Measurements from ENCODE around the gene AMACR.
"Not testable (repeated sequence)": the region's sequence is repeated elsewhere in the genome, so short reads cannot be mapped to it uniquely, and the experiment has no call there.

Gene AMACR

DNA sequence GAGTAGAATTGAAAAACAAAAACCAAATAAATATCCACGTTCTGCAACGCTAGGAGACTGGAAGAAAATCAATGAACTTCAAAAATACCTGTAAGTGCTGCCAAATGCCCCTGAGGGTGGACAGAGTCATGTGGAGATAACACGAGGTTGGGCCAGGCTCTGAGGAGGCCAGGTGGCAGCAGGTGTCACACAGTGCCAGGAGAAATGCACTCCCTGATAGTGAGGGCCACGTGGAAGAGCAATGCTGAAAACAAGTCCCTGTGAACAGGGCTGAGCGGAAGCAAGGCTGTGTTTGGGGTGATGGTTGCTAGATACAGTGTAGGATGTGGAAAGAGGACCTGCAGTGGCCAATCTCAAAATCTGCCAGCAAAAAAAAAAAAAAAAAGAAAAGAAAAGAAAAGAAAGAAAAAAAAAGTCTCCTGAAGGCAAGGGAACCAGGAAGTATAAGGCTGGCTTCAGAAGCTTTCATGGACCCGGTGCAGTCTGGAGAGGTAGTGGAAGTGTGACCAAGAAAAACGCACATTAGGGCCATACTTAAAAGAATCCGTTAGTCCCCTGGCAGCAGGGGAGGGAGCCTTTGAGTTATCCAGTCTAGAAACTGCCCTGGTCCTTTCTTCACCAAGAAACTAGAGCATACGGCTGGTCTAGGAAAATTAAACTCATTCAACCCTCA lies 18.4 kb upstream of the AMACR start:
- Mint-ChIP-seq H3K27me3 (no peaks in the 10 kb centered on the region), H3K36me3 (peaks cover 19% of the 10 kb centered on the region), H3K9me3 (no peaks in the 10 kb centered on the region), H3K27ac (no peak overlapping the region), H3K4me3 (no peak overlapping the region), H3K4me1 (peaks cover 20% of the 10 kb centered on the region)
- no peak for DNase-seq
- CTCF ChIA-PET, result no interaction called here

DNA sequence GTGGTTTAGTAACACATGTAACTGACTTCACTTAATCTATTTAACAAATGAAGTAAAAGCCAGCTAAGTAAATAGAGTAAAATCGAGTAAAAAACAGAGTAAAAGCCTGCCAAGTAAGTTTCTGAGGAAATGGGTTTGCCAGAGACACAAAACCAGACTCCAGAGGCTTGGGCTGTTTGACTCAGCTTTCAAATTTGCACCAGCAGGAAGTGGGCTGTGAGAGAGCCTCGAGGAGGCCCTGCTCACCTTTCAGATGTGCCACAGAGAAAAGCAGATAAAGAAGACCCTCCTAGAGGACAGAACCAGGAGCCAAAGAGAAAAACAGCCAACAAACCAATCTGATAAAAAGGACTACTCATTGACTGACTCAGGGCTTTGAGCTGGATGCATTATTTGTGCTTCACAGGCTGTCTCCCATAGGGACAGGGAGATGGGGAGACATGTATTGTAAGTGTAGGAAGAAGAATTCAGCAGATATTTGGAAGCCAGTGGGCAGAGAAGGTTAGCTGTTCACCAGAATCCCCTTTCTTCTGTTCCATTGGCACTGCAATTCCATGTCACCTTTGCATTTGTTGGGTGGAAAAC lies 14.4 kb upstream of the AMACR start:
- Mint-ChIP-seq H3K36me3 (peaks cover 36% of the 10 kb centered on the region), H3K27ac (peak overlapping the region; percentile 89), H3K9me3 (no peaks in the 10 kb centered on the region), H3K4me3 (no peak overlapping the region), H3K4me1 (peaks cover 25% of the 10 kb centered on the region), H3K27me3 (no peaks in the 10 kb centered on the region)
- peak; percentile 63 for DNase-seq
- CTCF ChIA-PET, result interaction anchor here (1.1 to 2.6 kb wide), 2 partner anchors 25 to 52 kb away, joined by 4 to 7 read pairs; no protein-coding TSS in a partner anchor

DNA sequence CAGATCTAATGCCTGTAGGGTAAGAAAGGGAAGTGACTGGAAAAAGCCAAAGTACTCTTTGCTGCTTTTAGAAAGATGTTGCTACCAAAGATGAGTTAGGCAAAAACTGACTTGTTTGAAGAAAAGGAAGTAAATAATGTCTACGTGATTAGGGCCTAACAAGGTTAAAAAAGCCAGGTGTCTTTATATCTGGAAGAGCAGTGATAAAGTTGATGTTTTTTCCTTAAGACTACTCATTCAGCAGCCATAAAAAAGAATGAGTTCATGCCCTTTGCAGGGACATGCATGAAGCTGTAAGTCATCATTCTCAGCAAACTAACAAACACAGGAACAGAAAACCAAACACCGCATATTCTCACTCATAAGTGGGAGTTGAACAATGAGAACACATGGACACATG lies 13.5 kb upstream of the AMACR start:
- H3K27me3 Mint-ChIP-seq, result no peaks in the 10 kb centered on the region
- H3K4me1 Mint-ChIP-seq, result peaks cover 25% of the 10 kb centered on the region
- DNase-seq, result no peak
- peaks cover 36% of the 10 kb centered on the region for H3K36me3 Mint-ChIP-seq
- no peak overlapping the region for H3K4me3 Mint-ChIP-seq
- H3K27ac Mint-ChIP-seq, result peak overlapping the region; percentile 89
- CTCF ChIA-PET, result interaction anchor here (1.1 to 2.6 kb wide), 2 partner anchors 24 to 51 kb away, joined by 4 to 7 read pairs; no protein-coding TSS in a partner anchor
- no peaks in the 10 kb centered on the region for H3K9me3 Mint-ChIP-seq

DNA sequence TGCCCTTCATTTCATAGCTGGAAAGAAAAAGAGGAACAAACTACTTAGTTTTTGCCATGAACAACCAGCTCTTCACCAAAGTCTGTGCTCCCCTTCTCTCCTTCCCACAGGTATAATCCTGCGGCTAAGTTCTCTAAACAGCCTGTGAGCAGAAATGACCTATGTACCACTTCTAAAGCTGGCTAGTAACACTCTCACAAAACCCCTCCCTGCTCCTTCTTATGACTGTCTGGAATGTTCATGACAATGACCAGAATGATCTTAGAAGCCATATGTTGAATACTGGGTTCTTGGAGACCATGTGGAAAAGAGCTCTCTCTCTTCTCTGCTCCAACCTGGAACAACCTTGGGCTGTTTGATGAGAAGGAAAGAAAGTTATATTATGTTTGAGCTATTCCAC lies 12.9 kb upstream of the AMACR start:
- no peaks in the 10 kb centered on the region for H3K9me3 Mint-ChIP-seq
- no peak overlapping the region for H3K27ac Mint-ChIP-seq
- peaks cover 25% of the 10 kb centered on the region for H3K4me1 Mint-ChIP-seq
- H3K27me3 Mint-ChIP-seq, result no peaks in the 10 kb centered on the region
- no peak overlapping the region for H3K4me3 Mint-ChIP-seq
- CTCF ChIA-PET, result interaction anchor here (1.7 to 2.6 kb wide), 2 partner anchors 23 to 25 kb away, joined by 5 to 7 read pairs; no protein-coding TSS in a partner anchor
- H3K36me3 Mint-ChIP-seq, result peaks cover 30% of the 10 kb centered on the region
- DNase-seq, result no peak

DNA sequence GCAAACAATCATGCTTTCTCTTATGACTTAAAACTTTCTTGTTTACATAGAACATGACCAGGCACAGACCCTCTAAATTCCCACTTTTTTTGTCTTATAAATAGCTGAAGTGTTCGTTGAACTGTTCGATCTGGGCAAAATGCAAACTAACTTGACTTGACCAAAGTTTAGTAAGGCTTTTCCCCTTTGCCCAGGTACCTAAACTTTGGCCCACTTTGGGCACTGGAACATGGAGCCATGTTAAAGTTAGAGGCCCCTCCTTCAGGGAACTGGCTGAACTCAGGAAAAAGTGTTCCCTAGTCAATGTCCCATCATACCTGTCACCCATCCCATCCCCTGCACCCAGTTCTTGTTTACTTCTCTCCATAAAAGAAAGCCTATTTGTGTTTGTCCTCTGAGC lies 9.4 kb upstream of the AMACR start:
- H3K9me3 Mint-ChIP-seq, result peaks cover 2% of the 10 kb centered on the region
- DNase-seq, result no peak

DNA sequence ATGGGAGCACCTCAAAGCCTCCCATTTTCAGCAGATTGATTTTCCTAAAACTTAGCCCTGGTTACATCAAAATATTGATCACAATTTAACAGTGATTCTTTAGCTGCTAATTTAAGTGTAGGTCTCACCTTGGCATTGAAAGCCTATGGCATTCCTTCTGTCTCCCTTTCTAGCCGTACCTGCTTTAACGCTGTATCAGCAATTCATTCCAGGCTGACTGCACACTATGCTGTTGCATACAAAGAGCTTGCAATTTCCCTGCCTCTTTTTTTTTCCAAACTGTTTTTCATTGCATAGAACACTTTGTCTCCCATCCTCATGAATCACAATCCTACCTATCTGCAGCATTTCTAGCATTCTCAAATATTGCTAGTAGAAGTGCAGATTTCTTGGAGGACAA lies 8.9 kb upstream of the AMACR start:
- no peak overlapping the region for H3K4me3 Mint-ChIP-seq
- peaks cover 10% of the 10 kb centered on the region for H3K4me1 Mint-ChIP-seq
- DNase-seq, result no peak
- H3K36me3 Mint-ChIP-seq, result peaks cover 21% of the 10 kb centered on the region
- H3K27me3 Mint-ChIP-seq, result peaks cover 5% of the 10 kb centered on the region
- peaks cover 2% of the 10 kb centered on the region for H3K9me3 Mint-ChIP-seq
- CTCF ChIA-PET, result interaction anchor here (0.9 kb wide), 1 partner anchor 470 kb away, joined by 3 read pairs; no protein-coding TSS in a partner anchor
- H3K27ac Mint-ChIP-seq, result no peak overlapping the region

More for the DNA sequence above, 9.4 kb upstream of the AMACR start:
- Mint-ChIP-seq H3K4me3 (no peak overlapping the region), H3K27me3 (peaks cover 5% of the 10 kb centered on the region), H3K4me1 (peaks cover 15% of the 10 kb centered on the region), H3K36me3 (peaks cover 23% of the 10 kb centered on the region), H3K27ac (no peak overlapping the region)
- CTCF ChIA-PET, result interaction anchor here (0.9 kb wide), 1 partner anchor 469 kb away, joined by 3 read pairs; no protein-coding TSS in a partner anchor

DNA sequence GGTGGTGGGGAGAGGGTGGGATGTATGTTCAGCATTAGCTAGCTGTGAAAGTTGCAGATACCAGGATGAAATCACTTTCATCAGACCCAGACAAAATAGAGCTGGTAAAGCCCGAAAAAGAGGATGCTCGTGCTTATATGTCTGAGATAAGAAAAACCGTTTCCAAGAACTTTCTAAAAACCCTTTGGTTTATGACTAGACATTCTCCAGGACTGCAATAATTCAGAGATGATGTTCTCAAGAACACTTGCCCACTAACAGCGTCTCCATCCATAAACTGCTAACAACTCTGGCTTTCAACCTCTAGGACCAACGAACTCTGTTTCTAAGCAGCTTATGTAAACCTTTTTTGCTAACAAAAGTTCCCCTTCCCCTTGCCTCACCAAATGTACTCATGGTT lies 8.4 kb upstream of the AMACR start:
- Mint-ChIP-seq H3K4me1 (peaks cover 5% of the 10 kb centered on the region), H3K9me3 (peaks cover 2% of the 10 kb centered on the region), H3K27me3 (peaks cover 6% of the 10 kb centered on the region), H3K27ac (no peak overlapping the region), H3K36me3 (peaks cover 17% of the 10 kb centered on the region), H3K4me3 (no peak overlapping the region)
- DNase-seq, result no peak
- CTCF ChIA-PET, result interaction anchor here (1.1 kb wide), 1 partner anchor 18 kb away, joined by 4 read pairs; no protein-coding TSS in a partner anchor

DNA sequence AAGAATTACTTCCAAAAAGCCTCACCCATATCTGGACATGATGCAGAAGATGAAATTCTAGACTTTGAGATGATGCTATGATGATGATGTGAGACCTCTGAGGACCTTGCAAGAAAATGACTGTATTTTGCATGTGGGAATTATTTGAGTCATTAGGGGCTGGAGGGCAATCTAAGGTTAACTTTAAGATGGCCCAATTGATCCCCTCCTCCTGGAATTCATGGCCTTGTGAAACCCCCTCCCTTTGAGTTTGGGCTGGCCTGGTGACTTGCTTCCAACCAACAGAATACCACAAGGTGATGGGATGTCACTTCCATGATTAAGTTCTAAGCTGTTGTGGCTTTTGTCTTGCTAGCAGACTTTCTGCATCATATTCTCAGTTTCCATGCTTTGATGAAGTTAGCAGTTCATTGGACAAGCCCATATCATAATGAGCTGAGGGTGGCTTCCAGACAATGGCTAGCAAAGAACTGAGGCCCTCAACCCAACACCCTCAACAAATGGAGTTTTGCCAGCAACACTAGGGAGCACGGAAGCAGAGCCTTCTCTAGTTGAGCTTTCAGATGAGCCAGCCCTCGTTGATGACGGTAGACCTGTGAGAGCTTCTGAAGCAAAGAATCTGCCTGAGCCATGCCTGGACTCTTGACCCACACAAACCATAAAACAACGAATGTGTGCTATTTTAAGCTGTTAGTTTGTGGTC lies 7.4 kb upstream of the AMACR start:
- Mint-ChIP-seq H3K27me3 (peaks cover 11% of the 10 kb centered on the region), H3K4me3 (no peak overlapping the region), H3K4me1 (no peaks in the 10 kb centered on the region), H3K9me3 (peaks cover 2% of the 10 kb centered on the region), H3K36me3 (peaks cover 8% of the 10 kb centered on the region), H3K27ac (no peak overlapping the region)
- CTCF ChIA-PET, result interaction anchor here (1.1 kb wide), 1 partner anchor 17 kb away, joined by 4 read pairs; no protein-coding TSS in a partner anchor
- no peak for DNase-seq

DNA sequence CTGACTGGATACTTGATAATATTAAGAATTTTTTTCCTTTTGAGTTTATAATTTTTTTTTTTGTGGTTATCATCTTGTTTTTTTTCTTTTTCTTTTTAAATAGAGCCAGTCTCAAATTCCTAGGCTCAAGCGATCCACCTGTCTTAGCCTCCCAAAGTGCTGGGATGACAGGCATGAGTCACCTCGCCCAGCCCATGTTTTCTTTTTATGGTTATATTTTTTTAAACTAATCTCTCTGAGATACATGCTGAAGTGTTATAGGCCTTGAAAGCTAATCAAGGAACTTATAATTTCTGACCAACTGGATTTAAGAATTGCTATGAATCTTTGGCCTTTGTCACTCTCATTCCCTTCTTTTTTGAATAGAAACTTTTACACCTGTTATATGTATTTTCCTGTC lies 6.8 kb upstream of the AMACR start:
- Mint-ChIP-seq H3K27ac (no peak overlapping the region), H3K36me3 (peaks cover 5% of the 10 kb centered on the region), H3K4me1 (peaks cover under 1% of the 10 kb centered on the region), H3K27me3 (peaks cover 11% of the 10 kb centered on the region), H3K4me3 (no peak overlapping the region), H3K9me3 (peaks cover 2% of the 10 kb centered on the region)
- DNase-seq, result no peak
- CTCF ChIA-PET, result no interaction called here

DNA sequence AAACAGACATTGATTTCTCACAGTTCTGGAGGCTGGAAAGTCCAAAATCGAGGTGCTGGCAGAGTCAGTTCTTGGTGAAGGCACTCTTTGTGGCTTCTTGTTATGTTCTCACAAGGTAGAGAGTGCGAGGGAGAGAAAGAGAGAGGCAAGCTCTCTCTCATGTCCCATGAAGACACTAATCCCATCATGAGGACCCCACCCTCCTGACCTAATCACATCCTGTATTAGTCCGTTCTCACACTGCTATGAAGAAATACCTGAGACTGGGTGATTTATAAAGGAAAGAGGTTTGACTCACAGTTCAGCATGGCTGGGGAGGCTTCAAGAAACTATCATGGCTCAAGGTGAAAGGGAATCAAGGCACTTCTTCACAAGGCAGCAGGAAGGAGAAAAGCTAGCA lies 5.7 kb upstream of the AMACR start:
- no peak overlapping the region for H3K4me3 Mint-ChIP-seq
- no peak overlapping the region for H3K27ac Mint-ChIP-seq
- peaks cover 11% of the 10 kb centered on the region for H3K27me3 Mint-ChIP-seq
- CTCF ChIA-PET, result interaction anchor here (0.9 to 1.1 kb wide), 2 partner anchors 12 to 18 kb away, joined by 3 read pairs; no protein-coding TSS in a partner anchor
- no peak for DNase-seq
- H3K4me1 Mint-ChIP-seq, result peaks cover 11% of the 10 kb centered on the region
- H3K9me3 Mint-ChIP-seq, result peaks cover 2% of the 10 kb centered on the region
- H3K36me3 Mint-ChIP-seq, result no peaks in the 10 kb centered on the region

DNA sequence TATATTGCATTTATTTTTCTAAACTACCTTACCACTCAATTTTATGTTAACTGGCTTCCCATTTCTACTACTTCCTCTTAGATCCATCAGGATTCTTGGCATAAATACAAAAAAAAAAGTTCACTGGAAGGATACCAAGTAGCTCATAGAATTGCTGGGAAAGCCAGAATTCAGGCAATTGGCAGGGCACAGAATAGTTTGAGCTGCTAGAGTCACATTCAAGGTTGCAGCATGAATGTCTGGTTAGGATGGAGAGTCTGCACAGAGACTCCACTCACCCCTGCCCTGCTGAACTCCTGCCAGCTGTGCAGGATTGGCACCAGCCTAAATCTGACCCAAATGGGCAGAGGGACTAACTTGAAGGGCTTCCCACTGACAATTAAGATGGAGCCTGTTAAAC lies 4.9 kb upstream of the AMACR start:
- Mint-ChIP-seq H3K4me1 (peaks cover 14% of the 10 kb centered on the region), H3K27me3 (peaks cover 11% of the 10 kb centered on the region), H3K27ac (no peak overlapping the region), H3K9me3 (peaks cover 2% of the 10 kb centered on the region), H3K36me3 (no peaks in the 10 kb centered on the region), H3K4me3 (no peak overlapping the region)
- CTCF ChIA-PET, result interaction anchor here (1.1 kb wide), 1 partner anchor 11 kb away, joined by 3 read pairs; no protein-coding TSS in a partner anchor
- no peak for DNase-seq

DNA sequence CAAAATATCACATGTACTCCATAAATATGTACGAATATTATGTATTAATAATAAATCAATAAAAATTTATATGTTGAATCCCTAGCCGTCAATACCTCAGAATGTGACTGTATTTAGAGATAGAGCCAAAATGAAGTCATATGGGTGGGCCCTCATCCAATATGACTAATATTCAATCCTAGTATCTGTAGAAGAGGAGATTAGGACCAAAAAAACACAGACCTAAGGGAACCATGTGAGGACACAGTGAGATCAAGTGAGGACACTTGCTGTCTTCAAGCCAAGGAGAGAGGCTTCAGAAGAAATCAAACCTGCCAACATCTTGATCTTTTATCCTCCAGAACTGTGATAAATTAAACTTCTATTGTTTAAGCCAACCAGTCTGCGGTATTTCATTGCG lies 3.7 kb upstream of the AMACR start:
- Mint-ChIP-seq H3K4me3 (no peak overlapping the region), H3K27ac (no peak overlapping the region), H3K4me1 (peaks cover 22% of the 10 kb centered on the region), H3K9me3 (peaks cover 2% of the 10 kb centered on the region), H3K27me3 (peaks cover 11% of the 10 kb centered on the region), H3K36me3 (no peaks in the 10 kb centered on the region)
- CTCF ChIA-PET, result no interaction called here
- no peak for DNase-seq

DNA sequence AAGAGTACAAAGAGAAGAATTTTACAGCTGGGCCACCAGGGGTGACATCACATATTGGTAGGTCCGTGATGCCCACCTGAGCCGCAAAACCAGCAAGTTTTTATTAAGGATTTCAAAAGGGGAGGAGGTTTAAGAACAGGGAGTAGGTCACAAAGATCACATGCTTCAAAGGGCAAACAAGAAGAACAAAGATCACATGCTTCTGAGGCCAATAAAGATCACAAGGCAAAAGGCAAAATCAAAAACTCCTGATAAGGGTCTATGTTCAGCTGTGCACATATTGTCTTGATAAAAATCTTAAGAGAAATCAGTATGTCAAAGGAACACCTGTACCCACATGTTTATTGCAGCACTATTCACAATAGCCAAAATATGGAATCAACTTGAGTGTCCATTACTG lies 2.3 kb upstream of the AMACR start:
- peaks cover 24% of the 10 kb centered on the region for H3K4me1 Mint-ChIP-seq
- H3K9me3 Mint-ChIP-seq, DNase-seq, CTCF ChIA-PET, H3K27ac Mint-ChIP-seq, H3K4me3 Mint-ChIP-seq, H3K36me3 Mint-ChIP-seq: not testable (repeated sequence)
- H3K27me3 Mint-ChIP-seq, result peaks cover 11% of the 10 kb centered on the region

DNA sequence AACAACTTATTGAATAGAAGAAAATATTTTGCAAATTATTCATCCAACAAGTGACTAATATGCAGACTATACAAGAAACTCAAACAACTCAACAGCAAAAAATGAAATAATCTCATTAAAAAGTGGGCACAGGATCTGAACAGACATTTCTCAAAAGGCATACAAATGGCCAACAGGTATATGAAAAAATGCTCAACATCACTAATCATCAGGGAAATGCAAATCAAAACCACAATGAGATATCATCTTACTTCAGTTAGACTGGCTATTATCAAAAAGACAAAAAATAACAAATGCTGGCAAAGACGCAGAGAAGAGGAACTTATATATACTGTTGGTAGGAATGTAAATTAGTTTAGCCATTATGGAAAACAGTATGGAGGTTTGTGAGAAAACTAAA lies 1.8 kb upstream of the AMACR start:
- no peak overlapping the region for H3K27ac Mint-ChIP-seq

More for the DNA sequence above, 1.8 kb upstream of the AMACR start:
- H3K9me3 Mint-ChIP-seq, result peaks cover 2% of the 10 kb centered on the region
- H3K4me1 Mint-ChIP-seq, result peaks cover 24% of the 10 kb centered on the region
- peaks cover 11% of the 10 kb centered on the region for H3K27me3 Mint-ChIP-seq
- DNase-seq, result no peak
- no peaks in the 10 kb centered on the region for H3K36me3 Mint-ChIP-seq
- no peak overlapping the region for H3K4me3 Mint-ChIP-seq
- CTCF ChIA-PET, result no interaction called here

All from activated naive CD4-positive, alpha-beta T cell treated with anti-CD3 and anti-CD28 coated beads, Interleukin-2, amount 10 ng/mL, durations not matched to agents 7 days and 5 days (primary cell).